SH-SY5Y (cell line): ENCODE results near the gene MMP28.

ENCODE experiments used
- GATA2 ChIP-seq: IDR thresholded peaks from 2 replicates; pipeline ENCODE4 v1.6.1; 2011; ENCODE audit warnings: mild to moderate bottlenecking, low read depth, low read length
- GATA3 ChIP-seq: IDR thresholded peaks from 2 replicates; pipeline ENCODE4 v1.6.1; 2011; ENCODE audit warnings: low read depth, mild to moderate bottlenecking, low read length, moderate library complexity

Gene MMP28

GRCh38 chr17:35734396-35734795 is 61.0 kb downstream of the MMP28 start:
- no peak for TF ChIP-seq GATA3
- no peak for TF ChIP-seq GATA2

- TF ChIP-seq GATA3 (no peak), GATA2 (no peak)
These were observed 62.1 kb downstream of the MMP28 start for GRCh38 chr17:35733366-35733765.

- TF ChIP-seq GATA2 (no peak), GATA3 (no peak)
These were observed 62.7 kb downstream of the MMP28 start for GRCh38 chr17:35732806-35733136.

DNA sequence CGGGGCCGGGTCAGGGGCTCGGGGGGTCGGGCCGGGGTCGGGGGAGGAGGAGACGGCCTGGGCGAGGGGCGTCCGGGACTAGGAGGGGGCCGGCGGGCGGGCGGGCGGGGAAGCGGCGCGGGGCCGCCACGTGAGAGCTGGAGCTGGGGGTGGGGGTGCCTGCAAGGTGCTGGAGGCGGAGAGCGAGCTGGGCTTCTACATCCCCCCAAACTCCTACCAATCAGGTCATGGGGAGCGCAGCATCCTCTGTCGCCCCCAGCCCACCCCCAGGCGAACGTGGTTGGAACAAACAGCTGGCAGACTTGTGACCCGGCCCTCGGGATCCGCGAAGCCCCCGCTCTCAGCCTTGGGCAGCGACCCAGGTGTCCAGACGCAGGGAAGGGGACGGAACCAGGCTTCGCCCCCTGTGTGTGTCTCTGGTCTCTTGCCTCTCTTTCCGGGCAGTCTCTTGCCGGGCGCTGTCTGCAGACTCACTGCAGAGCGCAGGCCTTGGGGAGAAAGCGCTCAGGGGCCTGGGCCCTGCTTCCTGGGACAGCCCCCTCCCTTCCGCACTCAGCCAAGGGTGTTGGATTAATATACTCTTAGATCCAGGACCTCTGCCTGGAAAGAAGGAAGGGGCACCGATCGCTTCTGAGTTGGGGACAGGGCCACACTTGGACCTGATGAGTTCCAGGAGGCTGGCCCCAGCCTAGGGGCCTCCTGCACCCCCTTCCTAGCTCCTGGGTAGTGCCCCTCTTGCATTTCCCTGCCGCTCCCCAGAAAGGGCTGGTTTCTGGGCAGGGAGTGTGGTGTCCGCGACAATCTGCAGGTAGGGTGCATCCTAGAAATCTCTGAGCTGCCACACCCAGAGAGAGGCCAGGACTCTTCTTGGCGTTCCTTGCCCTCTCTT is 63.3 kb downstream of the MMP28 start:
- TF ChIP-seq GATA2, result no peak
- no peak for TF ChIP-seq GATA3

GRCh38 chr17:35731239-35731916 is 64.1 kb downstream of the MMP28 start, which contains the start of gene RASL10B:
RASL10B (plus strand) TSS chr17:35731639; CDS start chr17:35735185, 3,546 bp downstream.
- TF ChIP-seq GATA3 (no peak), GATA2 (no peak)

DNA sequence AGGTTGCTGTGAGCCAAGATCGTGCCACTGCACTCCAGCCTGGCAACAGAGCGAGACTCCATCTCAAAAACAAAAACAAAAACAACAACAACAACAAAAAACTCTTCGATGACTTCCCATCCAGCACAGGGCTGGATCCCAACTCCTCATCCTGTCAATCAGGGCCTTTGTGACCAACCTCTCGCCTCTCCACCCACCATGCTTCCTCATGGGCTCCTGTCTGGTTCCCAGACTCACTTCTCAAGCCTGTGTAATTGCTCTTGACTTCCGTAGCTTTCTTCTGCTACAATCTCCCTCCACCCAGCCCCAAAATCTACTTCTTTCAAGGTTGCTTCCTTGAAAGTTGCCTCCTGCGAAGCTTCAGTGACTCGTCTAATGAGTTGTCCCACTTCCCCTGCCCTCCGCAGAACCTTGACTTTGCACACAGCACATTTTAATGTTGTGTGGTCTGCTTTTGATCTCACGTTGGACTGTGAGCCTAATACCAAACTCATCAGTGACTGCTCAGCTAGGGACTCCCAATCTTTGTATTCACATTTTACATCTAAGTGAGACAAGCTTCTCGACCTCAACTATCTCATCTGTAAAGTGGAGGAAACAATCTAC is 64.9 kb downstream of the MMP28 start:
- TF ChIP-seq GATA3, result no peak
- TF ChIP-seq GATA2, result no peak

- TF ChIP-seq GATA3 (no peak), GATA2 (no peak)
These were observed 66.0 kb downstream of the MMP28 start for GRCh38 chr17:35729405-35729833.

DNA sequence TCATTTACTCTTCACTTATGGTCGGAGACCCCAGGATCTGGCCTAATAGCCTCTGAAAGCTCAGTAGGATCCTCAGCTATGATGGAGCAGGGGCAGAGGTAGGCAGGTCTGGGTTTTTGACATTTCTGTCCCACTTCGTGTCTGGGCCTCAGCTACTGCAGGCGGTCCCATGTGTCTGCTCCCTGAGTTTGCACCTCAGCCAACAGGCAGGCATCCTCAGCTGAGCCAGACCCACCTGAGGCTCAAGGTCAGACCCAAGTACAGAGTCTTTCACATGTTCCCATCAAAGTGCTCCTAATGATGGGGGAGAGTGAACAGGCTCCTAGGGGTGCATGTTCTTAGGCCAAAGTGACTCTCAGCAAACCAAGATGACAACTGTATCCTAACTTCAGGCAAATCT is 66.9 kb downstream of the MMP28 start:
- TF ChIP-seq GATA2 (no peak), GATA3 (no peak)

DNA sequence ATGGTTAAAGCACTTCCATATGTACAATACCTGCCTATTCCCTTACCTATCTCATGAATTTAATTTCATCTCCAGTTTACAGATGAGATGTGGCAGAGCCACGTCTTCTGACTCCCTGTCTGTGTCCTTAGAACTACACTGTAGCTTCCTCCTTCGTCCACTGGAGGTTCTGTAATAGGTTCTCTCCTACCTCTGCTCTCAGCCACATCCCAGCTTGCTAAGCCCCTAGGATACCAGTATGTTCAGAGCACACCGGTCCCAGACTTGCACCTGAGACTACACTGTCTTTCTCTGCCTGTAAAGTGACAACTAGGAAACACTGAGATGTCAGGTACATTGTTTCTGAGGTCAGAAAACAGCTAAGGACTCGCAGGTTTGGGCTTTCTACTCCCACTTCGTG is 67.8 kb downstream of the MMP28 start:
- TF ChIP-seq GATA2 (no peak), GATA3 (no peak)

GRCh38 chr17:35726953-35727460 is 68.4 kb downstream of the MMP28 start:
- TF ChIP-seq GATA2, result no peak
- TF ChIP-seq GATA3, result no peak

DNA sequence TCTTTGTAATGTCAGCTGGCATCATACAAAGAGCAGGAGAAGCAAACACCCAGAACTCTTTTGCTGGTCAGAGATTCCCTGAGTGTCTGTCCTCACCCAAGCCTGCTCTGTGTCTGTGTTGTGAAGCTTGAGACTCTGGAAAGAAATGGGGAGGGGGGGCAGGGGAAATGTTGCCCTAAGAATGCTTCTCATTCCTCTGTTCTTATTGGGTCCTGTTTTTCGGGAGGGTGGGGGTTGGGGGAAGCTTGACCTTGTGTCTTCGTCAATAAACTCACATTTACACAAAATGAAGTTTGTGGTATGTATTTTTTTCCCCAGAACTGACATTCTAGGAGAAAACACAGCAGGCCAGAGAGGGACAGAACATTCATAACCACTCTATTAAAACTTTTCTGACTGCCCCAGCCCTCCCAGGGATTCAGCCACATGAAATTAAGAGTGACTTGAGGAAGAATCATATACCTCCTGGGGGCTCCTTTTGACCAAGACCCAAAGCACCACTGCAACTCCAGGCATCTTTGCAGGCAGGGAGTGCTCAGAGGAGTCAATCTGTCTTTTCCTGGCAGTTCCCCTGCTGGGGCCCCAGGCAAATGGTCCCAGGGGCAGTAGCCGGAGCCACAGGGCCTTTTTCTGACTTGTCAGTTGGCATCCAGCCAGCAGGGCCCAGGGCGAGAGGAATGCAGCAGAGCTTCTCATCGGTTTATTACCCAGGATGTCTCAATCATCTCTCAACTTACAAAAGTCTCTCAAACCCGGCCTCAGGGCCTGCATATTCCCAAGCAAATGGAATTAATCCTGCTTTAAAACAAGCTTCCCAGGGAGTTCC is 69.1 kb downstream of the MMP28 start:
- TF ChIP-seq GATA3 (no peak), GATA2 (no peak)

GRCh38 chr17:35725802-35726126 is 69.7 kb downstream of the MMP28 start:
- no peak for TF ChIP-seq GATA3
- no peak for TF ChIP-seq GATA2

GRCh38 chr17:35725058-35725457 is 70.4 kb downstream of the MMP28 start:
- TF ChIP-seq GATA3 (no peak), GATA2 (no peak)

GRCh38 chr17:35723735-35724134 is 71.7 kb downstream of the MMP28 start:
- no peak for TF ChIP-seq GATA3
- TF ChIP-seq GATA2, result no peak
